HG02970 (cell line): ENCODE measurements around the gene SLAMF7.

Experiments
- ATAC-seq: cut with Tn5 transposase; IDR thresholded peaks from one replicate; pipeline ENCODE4 v1.9.1; 2021; ENCODE audit warnings: mild to moderate bottlenecking, moderate library complexity, moderate number of reproducible peaks; ENCODE audit not compliant: unreplicated experiment, low FRiP score

The SLAMF7 gene

GRCh38 chr1:160799641-160800040, 60.6 kb downstream of the SLAMF7 start:
- no peak for ATAC-seq

GRCh38 chr1:160800142-160800541, 61.1 kb downstream of the SLAMF7 start:
- no peak for ATAC-seq

- no peak for ATAC-seq
Observed at GRCh38 chr1:160800645-160801408, 61.8 kb downstream of the SLAMF7 start.

- no peak for ATAC-seq
Observed at GRCh38 chr1:160801836-160802580, 63.0 kb downstream of the SLAMF7 start.
